ENCODE results near the gene STAMBPL1. TPM values are rescaled to one million over a fixed set of nuclear protein-coding genes. Genes with fewer than 3 reads are reported as not detected.

The STAMBPL1 gene
- polyA plus RNA-seq, 1 experiment: 23.1 TPM

DNA sequence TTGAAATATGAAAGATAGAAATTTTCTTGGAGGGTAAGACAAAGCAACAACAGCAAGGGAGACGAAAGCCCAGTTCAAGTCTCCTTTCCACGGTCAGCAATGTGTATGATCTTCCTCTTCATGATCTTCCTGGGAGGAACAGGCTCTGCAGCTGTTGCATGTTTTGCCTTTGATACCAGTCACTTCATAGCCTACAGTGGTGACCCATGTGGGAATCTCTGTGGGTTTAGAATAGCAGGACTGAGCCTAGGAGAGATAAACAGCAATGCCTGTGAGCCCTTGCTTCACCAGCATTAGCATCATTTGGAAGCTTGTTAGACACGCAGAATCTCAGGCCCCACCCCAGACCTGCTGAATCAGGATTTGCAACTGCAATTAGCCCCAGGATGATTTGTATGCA is 31.8 kb downstream of the STAMBPL1 start:
- H3K27me3 ChIP-seq (ENCODE audit: control insufficient read depth, insufficient read depth, low read length): no peaks in the 10 kb centered on the region
- TF ChIP-seq CTCF (IDR thresholded peaks at IDR 0.05; ENCODE audit: insufficient read depth, low read depth, low read length): no peak
- no peak overlapping the region for H3K4me3 ChIP-seq (ENCODE audit: low read depth, low read length)
- DNase-seq (ENCODE audit: low read depth): no peak
- POLR2A ChIA-PET: no interaction called here
- H3K36me3 ChIP-seq (ENCODE audit: control insufficient read depth, insufficient read depth, low read length): peaks cover 1% of the 10 kb centered on the region
- CTCF ChIA-PET: interaction anchor here (0.6 to 1.1 kb wide), 2 partner anchors 9 to 23 kb away, joined by 3 read pairs; no protein-coding TSS in a partner anchor

DNA sequence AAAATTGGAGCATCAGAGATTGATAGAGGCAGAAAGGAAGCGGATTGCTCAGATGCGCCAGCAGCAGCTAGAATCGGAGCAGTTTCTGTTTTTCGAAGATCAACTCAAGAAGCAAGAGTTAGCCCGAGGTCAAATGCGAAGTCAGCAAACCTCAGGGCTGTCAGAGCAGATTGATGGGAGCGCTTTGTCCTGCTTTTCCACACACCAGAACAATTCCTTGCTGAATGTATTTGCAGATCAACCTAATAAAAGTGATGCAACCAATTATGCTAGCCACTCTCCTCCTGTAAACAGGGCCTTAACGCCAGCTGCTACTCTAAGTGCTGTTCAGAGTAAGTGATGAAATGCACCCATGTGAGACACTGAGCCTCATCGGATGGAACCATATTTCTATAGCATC is 33.1 kb downstream of the STAMBPL1 start:
- H3K27me3 ChIP-seq (ENCODE audit: control insufficient read depth, insufficient read depth, low read length): no peaks in the 10 kb centered on the region
- no peak for TF ChIP-seq CTCF (IDR thresholded peaks at IDR 0.05; ENCODE audit: insufficient read depth, low read depth, low read length)
- H3K4me3 ChIP-seq (ENCODE audit: low read depth, low read length): no peak overlapping the region
- peaks cover 1% of the 10 kb centered on the region for H3K36me3 ChIP-seq (ENCODE audit: control insufficient read depth, insufficient read depth, low read length)
- CTCF ChIA-PET: interaction anchor here (0.6 kb wide), 2 partner anchors 25 to 301 kb away, joined by 3 read pairs; no protein-coding TSS in a partner anchor
- POLR2A ChIA-PET: no interaction called here
- DNase-seq (ENCODE audit: low read depth): no peak

DNA sequence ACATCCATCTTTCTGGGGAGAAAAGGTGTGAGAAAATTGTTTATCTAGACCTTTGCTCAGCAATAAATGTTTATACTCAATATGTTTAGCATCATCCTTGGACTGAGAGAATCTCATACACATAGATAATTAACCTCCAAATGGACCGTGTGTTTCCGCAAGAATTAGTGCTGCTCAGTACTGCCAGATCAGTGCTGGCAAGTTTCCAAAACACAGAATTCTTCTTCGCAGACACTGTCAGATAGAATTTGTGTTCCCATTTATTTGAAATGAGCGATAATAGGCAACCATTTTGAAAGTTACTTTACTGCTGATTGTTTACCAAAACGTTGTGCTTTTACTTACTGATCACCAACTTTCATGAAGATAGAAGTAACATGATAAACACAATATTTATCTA is 33.7 kb downstream of the STAMBPL1 start:
- Histone ChIP-seq H3K27me3 (ENCODE audit: control insufficient read depth, insufficient read depth, low read length) (no peaks in the 10 kb centered on the region), H3K4me3 (ENCODE audit: low read depth, low read length) (no peak overlapping the region), H3K36me3 (ENCODE audit: control insufficient read depth, insufficient read depth, low read length) (no peaks in the 10 kb centered on the region)
- ChIA-PET POLR2A (no interaction called here), CTCF (no interaction called here)
- no peak for DNase-seq (ENCODE audit: low read depth)
- TF ChIP-seq CTCF (IDR thresholded peaks at IDR 0.05; ENCODE audit: insufficient read depth, low read depth, low read length): no peak

- no peaks in the 10 kb centered on the region for H3K36me3 ChIP-seq (ENCODE audit: control insufficient read depth, insufficient read depth, low read length)
- no peak for TF ChIP-seq CTCF (IDR thresholded peaks at IDR 0.05; ENCODE audit: insufficient read depth, low read depth, low read length)
- POLR2A ChIA-PET: no interaction called here
- H3K27me3 ChIP-seq (ENCODE audit: control insufficient read depth, insufficient read depth, low read length): no peaks in the 10 kb centered on the region
- H3K4me3 ChIP-seq (ENCODE audit: low read depth, low read length): no peak overlapping the region
- no peak for DNase-seq (ENCODE audit: low read depth)
- CTCF ChIA-PET: interaction anchor here (0.6 kb wide), 1 partner anchor 105 kb away, joined by 3 read pairs; no protein-coding TSS in a partner anchor
These were observed 35.7 kb downstream of the STAMBPL1 start for GRCh38 chr10:88915781-88916180.

DNA sequence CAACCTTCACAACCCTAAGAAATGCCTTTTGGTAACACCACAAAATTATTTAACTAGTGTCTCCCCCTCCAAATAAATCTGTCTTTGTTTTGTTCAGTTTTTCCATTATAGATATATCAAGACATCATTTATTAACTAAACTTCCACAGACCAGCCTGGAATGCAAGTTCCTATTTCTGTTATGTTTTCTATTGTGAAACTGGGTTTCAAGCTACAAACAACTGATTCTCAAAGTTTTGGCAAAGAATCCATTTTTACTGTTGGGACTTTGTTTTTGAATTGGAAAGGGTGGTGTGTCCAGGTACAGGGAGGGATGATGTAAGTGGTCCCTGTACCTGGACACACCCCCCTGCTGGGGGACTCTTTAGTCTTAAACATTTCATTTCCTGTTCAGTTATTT is 36.2 kb downstream of the STAMBPL1 start:
- no peaks in the 10 kb centered on the region for H3K36me3 ChIP-seq (ENCODE audit: control insufficient read depth, insufficient read depth, low read length)
- ChIA-PET POLR2A (no interaction called here), CTCF (interaction anchor here (0.6 kb wide), 1 partner anchor 106 kb away, joined by 3 read pairs; no protein-coding TSS in a partner anchor)
- no peak for TF ChIP-seq CTCF (IDR thresholded peaks at IDR 0.05; ENCODE audit: insufficient read depth, low read depth, low read length)
- H3K4me3 ChIP-seq (ENCODE audit: low read depth, low read length): no peak overlapping the region
- no peak for DNase-seq (ENCODE audit: low read depth)
- H3K27me3 ChIP-seq (ENCODE audit: control insufficient read depth, insufficient read depth, low read length): no peaks in the 10 kb centered on the region

Data from BJ (cell line).